ENCODE measurements around the gene FER1L5. TPM values are rescaled to one million over a fixed set of nuclear protein-coding genes. Genes with fewer than 3 reads are reported as not detected.

FER1L5 gene
- total and polyA plus RNA-seq, 2 donors (not counting 3 experiments of a cell fraction or from before 2014, with no cell fraction given) = not detected

GRCh38 chr2:96656540-96656939 is 14.0 kb downstream of the FER1L5 start:
- H3K4me3 ChIP-seq (replicated peaks in 1 of 3; ENCODE audit: insufficient read depth in 1 of 3, low read depth in 1 of 3, low read length in 3 of 3) = no peak overlapping the region
- FAIRE-seq (no peak), DNase-seq (ENCODE audit: low read depth, low spot score) (no peak)
- intact Hi-C loops (cut with micrococcal nuclease) = no loop called here
- no peak overlapping the region for H3K9ac ChIP-seq (replicated peaks; ENCODE audit: extremely low read depth, insufficient read depth, low read length)
- TF ChIP-seq EZH2 (IDR thresholded peaks at IDR 0.05; ENCODE audit: borderline replicate concordance, low read depth, low read length, severe bottlenecking) (no peak), POLR2AphosphoS5 (IDR thresholded peaks at IDR 0.05; ENCODE audit: insufficient read depth, low read depth, low read length) (no peak), MAX (IDR thresholded peaks at IDR 0.05; ENCODE audit: insufficient read depth, insufficient read length) (no peak), JUN (IDR thresholded peaks at IDR 0.05; ENCODE audit: borderline replicate concordance, insufficient read depth, insufficient read length, low read depth) (no peak), POLR2A (IDR thresholded peaks at IDR 0.05; ENCODE audit: low read depth, low read length) (no peak), GATA2 (IDR thresholded peaks at IDR 0.05; ENCODE audit: insufficient read depth, insufficient read length, low read depth, low read length) (no peak), CTCF (IDR thresholded peaks at IDR 0.05; ENCODE audit: extremely low read depth in 1 of 2, insufficient read depth in 1 of 2, low read depth in 1 of 2, low read length in 2 of 2) (no peak), FOS (IDR thresholded peaks at IDR 0.05; ENCODE audit: borderline replicate concordance, insufficient read depth, low read length) (no peak), MYC (IDR thresholded peaks at IDR 0.05; ENCODE audit: low read depth, low read length) (no peak)
- no peak overlapping the region for H2AFZ ChIP-seq (ENCODE audit: low read depth, low read length)
- no peak overlapping the region for H3K4me2 ChIP-seq (ENCODE audit: insufficient read depth, low read length)
- no peaks in the 10 kb centered on the region for H3K9me3 ChIP-seq (replicated peaks; ENCODE audit: control insufficient read depth, insufficient read depth, low read length)
- dilution Hi-C loops (cut with MboI; ENCODE audit: extremely low pct_ligation_motif_present, low sequenced_read_pairs) = no loop called here
- POLR2A ChIA-PET = no interaction called here
- peaks cover 4 to 10% of the 10 kb centered on the region in 2 experiments for H3K27me3 ChIP-seq (ENCODE audit: control insufficient read depth in 2 of 2, insufficient read depth in 2 of 2, low read length in 2 of 2)
- H3K79me2 ChIP-seq (ENCODE audit: control insufficient read depth, insufficient read depth, low read length) = no peaks in the 10 kb centered on the region
- no peak overlapping the region for H3K27ac ChIP-seq (ENCODE audit: insufficient read depth, low read depth, low read length)
- no peaks in the 10 kb centered on the region for H3K9me1 ChIP-seq (replicated peaks; ENCODE audit: control insufficient read depth, extremely low read depth, insufficient read depth, low read length)
- CTCF ChIA-PET = no interaction called here
- no peaks in the 10 kb centered on the region for H3K4me1 ChIP-seq (ENCODE audit: control insufficient read depth, extremely low read depth, insufficient read depth, low read length)
- H3K36me3 ChIP-seq (ENCODE audit: control insufficient read depth in 2 of 2, extremely low read depth in 1 of 2, insufficient read depth in 2 of 2, low read length in 2 of 2) = no peaks in the 10 kb centered on the region
- no peaks in the 10 kb centered on the region for H4K20me1 ChIP-seq (replicated peaks; ENCODE audit: control insufficient read depth, extremely low read depth, insufficient read depth, low read length)
- BruUV-seq (replicated peaks) = no TSS peak

Data from endothelial cell of umbilical vein (primary cell).